ENCODE data around the gene ZNF260. TPM values are rescaled to one million over a fixed set of nuclear protein-coding genes. Genes with fewer than 3 reads are reported as not detected.
"Not testable (repeated sequence)": the region's sequence is repeated elsewhere in the genome, so short reads cannot be mapped to it uniquely, and the experiment has no call there.

The ZNF260 gene
- 22.6 and 49.5 TPM in 2 replicates for total RNA-seq (2014; rRNA removed; shearing (Covaris generic))

DNA sequence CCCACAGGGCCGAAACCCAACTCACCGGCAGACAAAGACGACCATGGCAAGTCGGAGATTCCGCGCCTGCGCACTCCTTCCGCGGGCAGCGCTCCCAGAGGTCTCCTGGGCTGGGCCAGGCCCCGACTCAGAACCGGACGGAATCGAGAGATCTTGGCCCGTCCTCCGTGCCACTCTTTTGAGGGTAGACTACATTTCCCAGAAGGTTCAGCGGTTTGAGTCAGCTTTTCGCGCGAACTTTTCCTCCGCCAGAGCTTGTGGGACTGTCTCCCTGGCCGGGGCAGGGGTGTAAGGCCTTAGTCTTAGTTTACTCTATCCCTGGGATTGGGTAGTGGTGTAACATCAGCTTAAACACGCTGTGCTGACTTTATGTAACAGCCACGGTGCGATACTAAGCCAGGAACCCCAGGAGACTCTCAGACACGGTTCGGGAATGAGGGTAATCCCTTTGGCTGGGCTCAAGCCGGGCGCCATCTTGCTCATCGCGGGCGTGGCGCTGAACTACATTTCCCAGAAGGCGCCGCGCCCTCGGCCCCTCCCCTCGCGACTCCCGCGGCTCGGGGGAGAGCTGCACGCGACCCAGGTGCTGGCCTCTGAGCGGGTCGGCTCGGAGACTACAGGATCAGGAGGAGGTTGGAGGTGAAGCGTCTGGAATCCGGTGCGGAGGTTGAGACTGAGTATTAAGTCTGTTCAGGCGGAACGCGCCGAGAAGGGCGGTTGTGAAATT, at the start of gene ZNF260:
ZNF260 (minus strand) TSS at position 78 of the 727 bp plus-strand sequence. CDS start 13,033 bp downstream, outside the sequence.
- peak; percentile 98 for DNase-seq (ENCODE audit: low read depth)

DNA sequence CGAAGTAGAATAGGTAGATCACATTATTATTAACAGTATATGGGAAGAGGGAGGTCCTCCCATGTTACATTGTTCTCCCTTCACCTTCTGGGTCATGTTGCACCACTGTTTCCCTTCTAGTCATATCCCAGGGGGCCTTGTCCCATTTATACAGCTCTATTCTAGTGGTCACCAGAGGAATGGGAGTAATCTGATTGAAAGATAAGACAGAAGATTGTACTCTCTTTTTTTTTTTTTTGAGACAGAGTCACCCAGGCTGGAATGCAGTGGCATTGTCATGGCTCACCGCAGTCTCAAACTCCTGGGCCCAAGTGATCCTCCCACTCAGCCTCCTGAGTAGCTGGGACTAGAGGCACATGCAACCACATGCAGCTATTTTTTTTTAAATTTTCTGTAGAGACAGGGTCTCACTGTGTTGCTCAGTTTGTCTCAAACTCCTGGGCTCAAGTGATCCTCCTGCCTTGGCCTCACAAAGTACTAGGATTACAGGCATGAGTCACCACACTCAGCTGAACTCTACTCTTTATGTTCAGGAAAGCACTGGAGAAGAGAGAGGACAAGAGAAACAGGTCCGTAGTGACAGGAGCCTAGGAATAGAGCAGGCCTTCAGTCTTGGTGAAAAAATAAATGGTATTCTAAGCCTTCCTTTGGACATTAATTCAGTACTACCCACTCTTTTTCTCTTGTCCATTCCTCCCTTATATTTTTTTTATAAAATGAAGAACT, 49.4 kb upstream of the ZNF260 start:
- peak; percentile 6 for DNase-seq (ENCODE audit: low read depth)

DNA sequence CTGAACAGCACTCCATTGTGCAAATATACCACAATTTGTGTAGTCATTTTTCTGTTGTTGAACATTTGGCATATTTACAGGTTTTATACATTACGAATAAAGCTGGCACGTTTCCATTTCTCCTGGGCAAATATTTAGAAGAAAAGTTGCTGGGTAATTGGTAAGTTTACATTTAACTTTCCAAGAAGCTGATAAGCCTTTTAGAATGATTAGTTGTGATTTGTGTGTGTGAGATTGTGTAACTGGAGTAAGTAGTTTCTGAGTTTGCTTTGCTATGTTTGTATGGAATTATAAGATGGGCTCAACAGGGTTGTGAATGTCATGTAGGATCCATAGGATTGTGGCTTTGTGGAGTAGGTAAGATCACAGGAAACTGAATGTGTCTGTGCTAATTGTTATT, 46.7 kb upstream of the ZNF260 start:
- no peak for DNase-seq (ENCODE audit: low read depth)

DNA sequence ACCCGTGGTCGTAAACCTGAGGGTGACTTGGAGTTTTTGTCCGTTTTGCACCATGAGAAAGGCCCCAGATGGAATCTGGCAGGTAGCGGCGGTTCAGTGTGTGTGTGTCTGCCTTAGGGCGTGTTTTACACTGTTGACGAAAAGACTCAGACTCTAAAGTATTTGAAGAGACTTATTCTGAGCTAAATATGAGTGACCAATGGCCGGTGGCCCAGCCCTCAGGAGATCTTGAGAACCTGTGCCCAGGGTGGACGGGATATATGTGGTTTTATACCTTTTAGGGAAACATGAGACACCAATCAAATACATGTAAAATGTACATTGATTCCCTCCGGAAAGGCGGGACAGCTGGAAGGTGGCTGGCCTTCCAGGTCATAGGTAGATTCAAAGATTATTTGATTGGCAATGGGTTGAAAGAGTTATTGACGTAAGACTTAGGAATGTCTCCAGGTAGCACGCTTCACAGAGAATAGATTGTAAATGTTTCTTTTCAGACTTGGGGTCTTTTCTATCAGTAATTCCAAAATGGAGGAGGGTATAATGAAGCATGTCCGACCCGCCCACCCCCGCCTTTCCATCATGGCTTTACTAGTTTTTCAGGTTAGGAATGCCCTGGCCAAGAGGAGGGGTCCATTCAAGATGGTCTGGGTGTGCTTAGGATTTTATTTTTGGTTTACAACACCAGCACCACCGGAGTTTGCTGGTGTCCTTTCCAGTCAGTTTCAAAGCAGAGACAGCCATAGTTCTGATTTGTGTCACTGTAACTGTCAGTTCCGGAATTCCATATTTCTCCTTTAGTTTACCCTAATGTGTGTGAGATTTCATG, 46.0 kb upstream of the ZNF260 start:
- peak; percentile 27 for DNase-seq (ENCODE audit: low read depth)

DNA sequence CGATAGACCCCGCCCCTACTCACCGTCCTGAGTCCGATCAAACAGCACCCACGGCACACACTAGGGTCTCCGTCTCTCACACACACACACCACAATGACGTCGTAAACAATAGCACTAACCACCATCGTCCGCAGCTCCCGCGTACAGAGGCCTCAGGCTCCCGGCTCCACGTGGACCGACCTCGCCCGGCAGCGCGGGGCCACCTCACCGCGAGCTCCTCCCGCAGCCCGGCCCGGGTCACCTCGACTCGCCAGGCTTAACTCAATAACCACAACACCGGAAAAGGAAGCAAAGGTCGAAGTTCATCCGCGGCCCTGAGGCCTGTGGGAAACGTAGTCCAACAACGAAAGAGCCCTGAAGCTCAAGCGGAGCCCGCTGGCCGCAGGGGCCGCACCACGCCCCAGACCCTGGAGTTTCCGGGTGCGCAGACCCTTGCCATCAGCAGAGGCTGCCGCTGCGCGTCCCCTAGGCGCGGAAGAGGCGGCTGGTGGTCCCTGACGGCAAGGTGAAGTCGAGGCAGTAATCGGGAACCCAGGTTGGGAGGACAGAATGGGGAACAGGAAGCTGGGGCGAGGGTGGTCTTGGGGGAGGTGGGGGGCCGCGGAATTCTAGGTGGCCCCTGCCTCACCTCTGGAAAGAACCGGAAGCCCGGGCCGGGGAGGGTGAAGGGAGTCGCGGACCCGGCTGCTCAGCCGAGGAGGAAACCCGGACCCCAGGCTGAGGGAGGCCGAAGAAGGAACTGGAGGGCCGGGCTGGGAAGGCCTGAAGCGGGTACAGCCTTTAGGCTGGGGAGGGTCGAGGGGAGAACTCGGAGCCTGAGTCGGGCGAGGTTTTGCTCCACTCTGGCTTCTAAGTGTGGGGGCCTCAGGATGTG, 45.2 kb upstream of the ZNF260 start, which contains the start of gene ZNF529:
ZNF529 (minus strand) TSS at position 273 of the 875 bp plus-strand sequence. CDS start 946 bp downstream, outside the sequence.
- DNase-seq (ENCODE audit: low read depth): peak; percentile 91

DNA sequence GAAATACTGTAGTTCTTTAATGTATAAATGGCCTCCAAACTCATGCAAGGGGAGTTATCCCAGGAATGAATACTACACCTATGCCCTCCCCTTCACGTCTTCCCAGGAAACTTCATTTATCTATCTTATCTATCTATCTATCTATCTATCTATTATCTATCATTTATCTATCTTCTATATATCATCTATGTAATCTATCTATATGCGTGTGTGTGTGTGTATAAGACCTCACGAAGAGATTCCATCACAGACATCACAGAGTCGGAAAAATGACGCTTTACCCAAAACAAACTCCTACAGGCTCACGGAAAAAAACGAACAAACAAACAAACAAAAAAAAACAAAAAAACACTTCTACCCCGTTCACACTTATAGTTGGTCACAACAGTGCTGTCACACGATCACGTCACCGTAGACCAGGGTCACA, 44.5 kb upstream of the ZNF260 start:
- no peak for DNase-seq (ENCODE audit: low read depth)

DNA sequence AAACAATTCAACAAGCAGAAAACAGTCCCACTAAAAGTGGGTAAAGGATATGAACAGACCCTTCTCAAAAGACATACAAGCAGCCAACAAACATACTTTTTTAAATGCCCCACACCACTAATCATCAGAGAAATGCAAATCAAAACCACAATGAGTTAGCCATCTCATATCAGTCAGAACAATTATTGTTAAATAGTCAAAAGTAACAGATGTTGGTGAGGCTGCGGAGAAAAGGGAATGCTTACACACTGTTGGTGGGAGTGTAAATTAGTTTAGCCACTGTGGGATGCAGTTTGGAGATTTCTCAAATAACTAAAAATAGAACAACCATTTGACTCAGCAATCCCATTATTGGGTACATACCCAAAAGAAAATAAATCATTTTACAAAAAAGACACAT, 36.3 kb upstream of the ZNF260 start:
- DNase-seq (ENCODE audit: low read depth): no peak

DNA sequence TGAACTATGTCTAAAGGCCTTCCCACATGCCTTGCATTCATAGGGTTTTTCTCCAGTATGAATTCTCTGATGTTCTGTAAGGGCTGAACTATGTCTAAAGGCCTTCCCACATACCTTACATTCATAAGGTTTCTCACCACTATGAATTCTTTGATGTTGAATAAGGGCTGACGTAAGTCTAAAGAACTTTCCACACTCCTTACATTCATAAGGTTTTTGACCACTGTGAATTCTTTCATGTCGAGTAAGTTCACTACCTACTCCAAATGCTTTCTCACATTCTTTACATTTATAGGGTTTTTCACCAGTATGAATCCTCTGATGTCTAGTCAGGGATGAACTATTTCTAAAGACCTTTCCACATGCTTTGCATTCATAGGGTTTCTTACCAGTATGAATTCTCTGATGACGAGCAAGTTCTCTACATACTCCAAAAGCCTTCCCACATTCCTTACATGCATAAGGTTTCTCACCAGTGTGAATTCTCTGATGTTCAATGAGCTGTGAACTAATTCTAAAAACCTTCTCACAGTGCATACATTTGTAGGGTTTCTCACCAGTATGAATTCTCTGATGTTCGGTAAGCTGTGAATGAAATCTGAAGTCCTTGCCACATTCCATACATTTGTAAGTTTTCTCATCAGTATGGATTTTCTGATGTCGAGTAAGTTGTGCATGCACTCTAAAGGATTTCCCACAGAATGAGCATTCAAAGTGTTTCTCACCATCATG, 19.1 kb upstream of the ZNF260 start:
- DNase-seq (ENCODE audit: low read depth): peak; percentile 26

DNA sequence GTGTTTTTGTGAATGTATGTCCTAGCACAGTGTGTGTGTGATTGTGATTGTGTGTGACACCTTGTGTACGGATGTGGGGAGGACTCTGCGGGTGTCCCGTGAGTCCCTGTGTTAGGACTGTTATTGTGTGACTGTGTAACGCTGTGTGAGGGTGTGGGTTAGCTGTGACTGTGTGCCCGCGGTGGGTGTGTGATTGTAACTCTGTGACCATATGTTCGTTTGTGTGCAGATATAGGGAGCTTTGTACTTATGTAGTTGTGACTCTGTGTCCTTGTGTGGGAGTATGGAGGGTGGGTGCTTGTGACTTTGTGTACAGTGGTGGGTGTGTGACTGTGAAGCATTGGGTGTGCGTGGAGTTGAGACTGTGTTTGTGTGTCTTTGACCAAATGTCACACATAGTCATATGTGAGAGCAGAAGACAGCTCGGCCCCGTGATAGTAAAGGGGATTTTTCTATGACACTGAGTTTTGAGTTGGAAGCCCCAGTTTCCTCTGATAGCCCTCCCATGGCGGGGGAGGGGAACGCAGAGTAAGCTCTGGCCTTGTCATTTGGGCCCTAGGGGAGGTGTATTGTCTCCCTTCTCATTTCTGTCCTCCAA, 949 bp upstream of the ZNF260 start:
- no peak for DNase-seq (ENCODE audit: low read depth)

DNA sequence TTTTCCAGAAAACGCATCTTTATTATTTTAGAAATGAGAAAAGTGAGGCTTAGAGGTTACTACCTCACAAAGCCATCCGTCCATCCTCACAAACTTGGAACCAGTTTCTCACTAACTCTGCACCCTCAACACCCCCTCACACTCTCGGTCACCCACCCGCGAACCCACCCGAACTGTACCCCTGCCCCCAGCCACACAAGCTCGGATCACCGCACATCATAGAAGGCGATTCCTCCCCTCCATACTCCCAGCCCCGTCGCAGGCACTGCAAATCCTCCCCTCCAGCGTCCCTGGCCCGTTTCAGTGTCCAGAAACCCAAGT, 238 bp downstream of the ZNF260 start:
- no peak for DNase-seq (ENCODE audit: low read depth)

DNA sequence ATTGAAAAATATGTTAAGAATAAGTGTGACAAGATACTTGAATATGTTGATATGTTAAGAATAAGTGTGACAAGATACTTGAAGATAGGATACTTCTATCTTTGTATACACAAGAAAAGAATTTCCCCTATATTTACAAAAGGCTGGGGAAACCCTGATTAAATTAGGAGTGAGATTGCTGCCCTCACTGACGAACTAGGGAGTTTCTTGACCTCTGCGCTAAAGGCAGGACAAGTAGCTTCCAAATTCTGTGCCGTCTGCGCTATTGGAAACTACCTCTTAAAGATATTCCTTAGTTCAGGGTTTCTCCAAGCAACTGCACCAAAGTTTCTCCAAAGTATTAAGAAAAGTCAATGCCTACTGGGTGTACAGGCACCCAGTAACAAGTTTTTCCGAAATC, 730 bp downstream of the ZNF260 start:
- no peak for DNase-seq (ENCODE audit: low read depth)

DNA sequence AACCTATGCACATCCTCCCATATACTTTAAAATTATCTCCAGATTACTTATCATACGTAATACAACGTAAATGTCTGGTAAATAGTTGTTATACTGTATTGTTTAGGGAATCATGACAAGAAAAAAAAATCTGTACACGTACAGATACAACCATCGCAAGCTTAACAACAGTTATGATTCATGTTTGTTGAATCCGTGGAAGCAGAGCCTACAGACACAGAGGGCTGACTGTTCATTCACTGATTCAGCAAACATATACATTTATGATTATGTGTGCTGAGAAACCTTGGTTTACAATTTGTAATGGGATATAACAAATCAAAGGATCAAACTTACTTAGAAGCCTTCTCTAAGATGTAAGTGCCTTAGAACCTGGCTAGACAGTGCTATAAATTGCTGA, 1.5 kb downstream of the ZNF260 start:
- no peak for DNase-seq (ENCODE audit: low read depth)

DNA sequence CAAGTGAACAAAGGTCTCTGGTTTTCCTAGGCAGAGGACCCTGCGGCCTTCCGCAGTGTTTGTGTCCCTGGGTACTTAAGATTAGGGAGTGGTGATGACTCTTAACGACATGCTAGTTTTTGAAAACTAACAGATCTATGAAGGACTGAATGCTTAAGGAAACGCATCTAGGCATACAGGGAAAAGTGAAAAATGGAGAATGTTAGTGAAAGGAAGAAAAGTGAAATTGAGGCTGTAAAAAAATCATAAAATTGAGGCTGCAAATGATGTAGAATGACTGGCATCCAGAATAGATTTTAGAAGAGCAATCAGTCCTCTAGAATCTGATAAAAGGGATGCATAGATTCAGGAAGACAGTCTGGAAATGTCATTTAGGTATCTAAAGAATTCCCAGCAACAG, 3.5 kb downstream of the ZNF260 start:
- DNase-seq (ENCODE audit: low read depth): no peak

DNA sequence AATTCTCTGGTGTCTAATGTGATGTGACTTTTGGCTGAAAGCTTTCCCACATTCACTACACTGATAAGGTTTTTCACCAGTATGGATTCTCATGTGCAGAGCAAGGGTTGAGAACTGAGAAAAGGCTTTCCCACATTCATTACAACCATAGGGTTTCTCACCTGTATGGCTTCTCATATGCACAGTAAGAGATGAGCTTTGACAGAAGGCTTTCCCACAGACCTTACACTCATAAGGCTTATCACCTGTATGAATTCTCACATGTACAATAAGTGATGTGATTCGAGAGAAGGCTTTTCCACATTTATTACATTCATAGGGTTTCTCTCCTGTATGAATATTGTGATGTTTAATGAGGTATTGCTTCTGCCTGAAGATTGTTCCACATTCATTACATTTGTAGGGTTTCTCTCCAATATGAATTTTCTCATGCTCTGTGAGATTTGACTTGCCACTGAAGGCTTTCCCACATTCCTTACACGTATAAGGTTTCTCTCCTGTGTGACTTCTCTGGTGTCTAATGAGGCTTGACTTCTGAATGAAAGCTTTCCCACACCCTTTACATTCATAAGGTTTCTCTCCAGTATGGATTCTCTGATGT, 14.0 kb downstream of the ZNF260 start:
- no peak for DNase-seq (ENCODE audit: low read depth)

DNA sequence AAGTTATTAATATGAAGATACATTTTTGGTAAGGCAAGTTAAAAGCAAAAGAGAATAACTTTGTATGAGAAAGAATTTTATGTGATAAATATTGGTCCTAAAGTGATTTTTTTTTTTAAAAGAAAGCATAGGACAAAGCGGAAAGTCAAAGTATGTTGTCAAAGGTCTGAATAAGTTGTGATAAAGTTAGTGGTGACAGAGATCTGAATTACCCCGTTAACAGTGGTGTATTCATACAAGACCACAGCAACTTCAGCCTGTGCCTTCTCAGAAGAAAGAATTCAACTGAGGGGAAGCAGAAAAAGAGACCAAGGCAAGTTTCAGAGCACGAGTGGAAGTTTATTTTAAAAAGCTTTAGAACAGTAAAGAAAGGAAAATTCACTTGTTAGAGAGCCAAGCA, 19.7 kb downstream of the ZNF260 start:
- no peak for DNase-seq (ENCODE audit: low read depth)

DNA sequence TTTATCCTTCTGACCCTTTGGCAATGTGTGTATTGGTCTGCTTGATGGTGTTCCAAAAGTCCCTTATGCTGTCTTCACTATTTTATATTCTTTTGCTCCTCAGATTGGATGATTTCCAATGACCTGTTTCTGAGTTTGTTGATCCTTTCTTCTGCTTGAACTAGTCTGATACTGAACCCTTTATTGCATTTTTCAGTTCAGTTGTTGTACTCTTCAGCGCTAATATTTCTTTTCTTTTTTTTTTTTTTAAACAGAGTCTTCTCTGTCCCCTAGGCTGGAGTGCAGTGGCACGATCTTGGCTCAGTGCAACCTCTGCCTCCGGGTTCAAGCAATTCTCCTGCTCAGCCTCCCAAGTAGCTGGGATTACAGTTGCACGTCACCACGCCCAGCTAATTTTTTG, 26.1 kb downstream of the ZNF260 start:
- no peak for DNase-seq (ENCODE audit: low read depth)

DNA sequence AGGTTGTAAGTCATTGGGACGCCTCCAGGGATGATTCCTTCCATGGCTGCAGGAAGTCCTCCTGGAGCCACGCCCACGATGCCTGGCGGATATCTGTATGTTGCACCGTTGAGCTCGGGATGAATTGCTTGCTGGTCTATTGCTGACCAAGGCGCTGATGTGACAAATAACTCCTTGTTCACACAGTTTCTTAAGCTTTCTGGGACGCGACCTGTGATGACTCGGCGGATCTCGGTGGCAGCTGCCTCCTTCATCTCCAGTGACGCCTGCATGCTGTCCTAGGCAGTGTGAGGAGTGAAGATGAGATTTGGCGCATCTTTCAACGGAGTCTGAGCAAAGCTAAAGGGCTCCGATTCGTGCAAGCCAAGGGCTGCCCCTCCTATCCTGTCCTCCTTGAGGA, 31.1 kb downstream of the ZNF260 start:
- DNase-seq (ENCODE audit: low read depth): no peak

DNA sequence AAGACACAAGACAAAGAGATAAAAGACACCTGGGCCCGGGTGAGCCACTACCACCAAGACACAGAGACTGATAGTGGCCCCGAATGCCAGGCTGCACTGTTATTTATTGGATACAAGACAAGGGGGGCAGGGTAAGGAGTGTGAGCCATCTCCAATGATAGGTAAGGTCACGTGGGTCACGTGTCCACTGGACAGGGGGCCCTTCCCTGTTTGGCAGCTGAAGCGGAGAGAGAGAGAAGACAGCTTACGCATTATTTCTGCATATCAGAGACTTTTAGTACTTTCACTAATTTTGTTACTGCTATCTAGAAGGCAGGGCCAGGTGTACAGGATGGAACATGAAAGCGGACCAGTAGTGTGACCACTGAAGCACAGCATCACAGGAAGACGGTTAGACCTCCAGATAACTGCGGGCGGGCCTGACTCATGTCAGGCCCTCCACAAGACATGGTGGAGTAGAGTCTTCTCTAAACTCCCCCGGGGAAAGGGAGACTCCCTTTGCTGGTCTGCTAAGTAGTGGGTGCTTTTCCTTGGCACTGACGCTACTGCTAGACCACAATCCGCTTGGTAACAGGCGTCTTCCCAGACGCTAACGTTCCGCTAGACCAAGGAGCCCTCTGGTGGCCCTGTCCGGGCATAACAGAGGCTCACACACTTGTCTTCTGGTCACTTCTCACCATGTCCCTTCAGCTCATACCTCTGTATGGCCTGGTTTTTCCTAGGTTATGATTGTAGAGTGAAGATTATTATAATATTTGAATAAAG, 35.2 kb downstream of the ZNF260 start:
- peak; percentile 74 for DNase-seq (ENCODE audit: low read depth)

DNA sequence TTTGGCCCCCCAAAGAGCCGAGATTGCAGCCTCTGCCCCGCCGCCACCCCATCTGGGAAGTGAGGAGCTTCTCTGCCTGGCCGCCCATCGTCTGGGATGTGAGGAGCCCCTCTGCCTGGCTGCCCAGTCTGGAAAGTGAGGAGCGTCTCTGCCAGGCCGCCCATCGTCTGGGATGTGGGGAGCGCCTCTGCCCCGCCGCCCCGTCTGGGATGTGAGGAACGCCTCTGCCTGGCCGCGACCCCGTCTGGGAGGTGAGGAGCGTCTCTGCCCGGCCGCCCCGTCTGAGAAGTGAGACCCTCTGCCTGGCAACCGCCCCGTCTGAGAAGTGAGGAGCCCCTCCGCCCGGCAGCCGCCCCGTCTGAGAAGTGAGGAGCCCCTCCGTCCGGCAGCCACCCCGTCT, 37.2 kb downstream of the ZNF260 start:
- not testable (repeated sequence) for DNase-seq (ENCODE audit: low read depth)

Data from RPMI7951 (cell line).